Measurements from ENCODE around the gene KCNE4.

The KCNE4 gene, protein sequence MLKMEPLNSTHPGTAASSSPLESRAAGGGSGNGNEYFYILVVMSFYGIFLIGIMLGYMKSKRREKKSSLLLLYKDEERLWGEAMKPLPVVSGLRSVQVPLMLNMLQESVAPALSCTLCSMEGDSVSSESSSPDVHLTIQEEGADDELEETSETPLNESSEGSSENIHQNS

DNA sequence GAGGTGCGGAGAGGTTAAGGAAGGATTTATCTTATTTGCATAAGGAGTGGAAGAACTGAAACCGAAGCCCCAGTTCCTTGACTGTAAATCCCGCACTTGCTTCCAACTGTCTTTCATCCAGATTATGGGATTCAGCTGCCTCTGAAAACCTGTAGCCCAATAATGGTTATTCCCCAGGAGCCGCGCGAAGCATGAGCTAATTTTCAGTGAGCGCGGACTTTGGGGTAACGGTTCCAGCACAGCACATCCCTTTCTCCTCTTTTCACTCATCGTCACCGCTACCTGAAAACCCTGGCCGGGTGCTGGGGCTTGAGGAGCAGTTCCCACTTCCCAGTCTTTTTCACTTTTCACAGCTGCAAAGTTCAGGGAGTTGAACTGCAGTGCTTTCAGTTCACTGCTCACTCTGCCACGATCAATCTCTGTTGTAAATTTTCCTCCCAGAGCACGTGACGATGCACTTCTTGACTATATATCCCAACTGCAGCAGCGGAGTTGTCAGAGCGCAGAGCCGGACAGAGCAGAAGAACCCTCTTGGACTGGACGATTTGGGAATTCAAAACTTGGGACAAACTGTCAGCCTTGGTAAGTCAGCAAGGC is at the start of gene KCNE4:
KCNE4 (plus strand) TSS at position 498 of the 597 bp plus-strand sequence. CDS start 641 bp downstream, outside the sequence.
- ATAC-seq, result no peak
- no peaks in the 10 kb centered on the region for H3K4me1 Mint-ChIP-seq
- H3K4me3 Mint-ChIP-seq, result no peak within 1 kb of the TSS
- no peak for DNase-seq
- peak within 1 kb of the TSS in 1 of 2 donors; percentile 53 for H3K27ac Mint-ChIP-seq
- H3K9me3 Mint-ChIP-seq, result no peaks in the 10 kb centered on the region
- peaks cover 27% of the 10 kb centered on the region for H3K27me3 Mint-ChIP-seq

DNA sequence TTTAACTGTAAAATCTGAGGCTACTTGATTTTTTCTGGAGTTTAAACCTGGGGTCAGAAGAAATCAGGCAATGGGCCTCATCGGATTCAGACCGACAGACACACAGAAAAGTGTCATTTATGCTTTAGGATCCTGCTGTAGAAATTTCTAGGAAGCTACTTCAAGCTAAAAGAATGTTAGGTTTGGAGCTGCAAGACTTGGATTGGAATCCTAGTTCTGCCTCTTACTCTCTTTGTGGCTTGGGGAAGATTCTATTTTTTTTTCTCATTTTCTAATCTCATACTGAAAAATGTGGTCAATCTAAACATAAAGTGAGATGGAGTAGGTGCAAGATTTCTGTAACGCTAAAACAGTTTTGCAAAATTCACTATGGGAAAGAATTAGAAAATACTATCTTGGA is 48.8 kb upstream of the KCNE4 start:
- Mint-ChIP-seq H3K4me1 (no peaks in the 10 kb centered on the region), H3K27me3 (peaks cover 6% of the 10 kb centered on the region), H3K9me3 (no peaks in the 10 kb centered on the region), H3K27ac (no peak overlapping the region), H3K4me3 (no peak overlapping the region)
- DNase-seq (no peak), ATAC-seq (no peak)

DNA sequence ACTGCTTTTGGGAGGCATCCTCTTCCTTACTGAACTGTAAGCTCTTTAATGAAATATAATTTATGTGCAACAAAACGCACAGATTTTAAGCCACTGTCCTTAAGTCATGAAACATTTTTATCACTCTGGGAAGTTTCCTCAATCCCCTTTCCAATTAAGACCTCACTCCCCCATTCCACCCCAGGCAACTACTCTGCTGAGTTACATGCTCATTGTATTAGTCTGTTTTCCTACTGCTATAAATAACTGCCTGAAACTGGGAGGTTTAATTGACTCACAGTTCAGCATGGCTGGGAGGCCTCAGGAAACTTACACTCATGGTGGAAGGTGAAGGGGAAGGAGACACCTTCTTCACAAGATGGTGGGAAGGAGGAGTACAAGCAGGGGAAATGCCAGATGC is 46.5 kb upstream of the KCNE4 start:
- Mint-ChIP-seq H3K4me3 (no peak overlapping the region), H3K27ac (no peak overlapping the region), H3K9me3 (no peaks in the 10 kb centered on the region), H3K27me3 (peaks cover 8% of the 10 kb centered on the region), H3K4me1 (no peaks in the 10 kb centered on the region)
- ATAC-seq (no peak), DNase-seq (no peak)

DNA sequence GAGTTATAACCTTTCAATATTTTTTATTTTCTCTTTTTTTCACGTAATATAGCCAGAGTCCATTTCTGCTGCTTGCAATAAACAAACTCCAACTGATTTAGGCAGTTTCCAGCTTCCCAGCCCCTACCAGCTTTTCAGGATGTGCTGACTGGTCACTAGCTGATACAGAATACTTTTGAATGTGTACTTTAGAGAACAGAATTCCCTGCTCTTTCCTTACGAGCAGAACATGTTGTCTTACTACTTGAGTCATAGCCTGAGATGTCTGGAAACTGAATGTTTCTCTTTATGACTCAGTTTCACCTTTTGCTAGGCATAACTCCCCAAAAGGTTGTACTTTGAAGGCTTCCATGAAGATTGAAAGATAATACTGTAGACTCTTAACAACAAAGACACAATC is 44.5 kb upstream of the KCNE4 start:
- ATAC-seq (no peak), DNase-seq (no peak)
- H3K4me1 Mint-ChIP-seq, result no peaks in the 10 kb centered on the region
- no peaks in the 10 kb centered on the region for H3K9me3 Mint-ChIP-seq
- no peak overlapping the region for H3K27ac Mint-ChIP-seq
- H3K27me3 Mint-ChIP-seq, result peaks cover 8% of the 10 kb centered on the region
- H3K4me3 Mint-ChIP-seq, result no peak overlapping the region

DNA sequence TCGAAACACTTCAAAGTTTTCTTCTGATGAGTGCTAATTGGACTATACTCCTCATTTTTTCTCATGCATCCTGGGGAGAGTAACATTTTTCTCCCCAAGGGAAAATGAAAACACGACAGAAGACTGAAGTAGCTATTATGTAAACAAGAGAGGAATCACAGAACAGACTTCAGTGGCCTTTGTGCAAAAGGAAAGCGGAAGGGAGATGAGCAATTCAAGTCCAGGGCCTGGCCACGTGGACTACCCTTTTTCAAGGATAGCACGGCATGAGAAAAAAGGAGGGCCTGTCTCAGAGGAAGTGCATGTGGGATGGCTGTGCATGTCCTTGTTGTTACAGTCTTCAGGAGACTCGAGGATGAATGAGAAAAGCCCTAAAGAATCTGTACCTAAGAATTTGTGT is 43.8 kb upstream of the KCNE4 start:
- peaks cover 13% of the 10 kb centered on the region for H3K27me3 Mint-ChIP-seq
- H3K4me1 Mint-ChIP-seq, result no peaks in the 10 kb centered on the region
- H3K27ac Mint-ChIP-seq, result no peak overlapping the region
- H3K9me3 Mint-ChIP-seq, result no peaks in the 10 kb centered on the region
- DNase-seq (no peak), ATAC-seq (no peak)
- no peak overlapping the region for H3K4me3 Mint-ChIP-seq

DNA sequence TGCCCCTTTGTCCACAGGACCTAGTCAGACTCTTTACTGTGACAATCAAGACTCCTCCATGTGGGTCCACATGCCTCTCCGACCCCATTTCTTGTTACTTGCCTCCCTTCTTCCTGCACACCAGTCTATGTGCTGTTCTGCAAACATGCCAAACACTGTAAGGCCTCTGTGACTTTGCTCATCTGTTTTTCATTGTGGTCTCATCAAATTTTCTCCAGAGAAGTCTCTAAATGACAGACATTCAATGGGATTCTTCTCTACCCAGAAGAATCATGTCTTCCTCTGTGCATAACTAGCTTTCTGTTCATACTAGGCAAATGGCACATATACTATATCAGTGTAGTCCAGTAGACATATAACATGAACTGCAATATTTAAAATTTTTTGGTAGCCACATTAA is 43.0 kb upstream of the KCNE4 start:
- no peaks in the 10 kb centered on the region for H3K4me1 Mint-ChIP-seq
- no peak overlapping the region for H3K4me3 Mint-ChIP-seq
- no peaks in the 10 kb centered on the region for H3K9me3 Mint-ChIP-seq
- H3K27me3 Mint-ChIP-seq, result peaks cover 17% of the 10 kb centered on the region
- ATAC-seq (no peak), DNase-seq (no peak)
- no peak overlapping the region for H3K27ac Mint-ChIP-seq

DNA sequence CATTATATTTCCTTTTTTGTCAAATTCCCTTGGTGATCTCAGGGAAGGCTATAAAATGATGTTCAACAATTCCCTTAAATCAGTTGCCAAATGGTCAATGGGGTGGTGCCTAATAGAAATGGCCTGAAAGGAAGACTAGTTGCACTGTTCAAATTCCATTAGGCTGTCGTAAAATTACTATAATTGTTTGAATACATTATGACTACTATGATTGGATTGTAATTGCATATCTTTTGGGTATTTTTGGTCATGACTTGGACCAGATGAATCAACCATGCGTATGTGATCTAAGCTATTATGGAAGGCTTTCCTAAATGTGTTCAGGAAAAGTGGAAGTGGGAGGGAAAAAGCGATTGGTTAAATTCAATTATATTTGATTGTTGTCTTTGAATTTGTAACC is 41.3 kb upstream of the KCNE4 start:
- ATAC-seq (no peak), DNase-seq (no peak)
- no peak overlapping the region for H3K4me3 Mint-ChIP-seq
- no peaks in the 10 kb centered on the region for H3K9me3 Mint-ChIP-seq
- peaks cover 17% of the 10 kb centered on the region for H3K27me3 Mint-ChIP-seq
- no peaks in the 10 kb centered on the region for H3K4me1 Mint-ChIP-seq
- no peak overlapping the region for H3K27ac Mint-ChIP-seq

DNA sequence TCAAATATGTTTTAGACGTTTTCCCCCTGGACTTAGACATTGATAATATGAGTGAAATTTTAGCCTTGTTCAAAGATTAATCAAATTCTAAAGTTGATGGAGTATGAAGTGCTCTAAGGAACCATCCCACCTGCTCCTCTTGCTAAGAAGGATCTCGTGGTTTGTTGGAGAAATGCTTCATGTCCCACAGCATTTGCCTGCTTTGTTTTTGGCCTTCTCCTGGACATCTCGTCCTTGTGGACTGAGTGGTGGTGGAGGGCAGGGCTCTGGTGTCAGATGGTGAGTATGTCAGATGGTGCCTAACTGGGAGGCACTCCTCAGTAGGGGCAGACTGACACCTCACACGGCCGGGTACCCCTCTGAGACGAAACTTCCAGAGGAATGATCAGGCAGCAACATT is 39.7 kb upstream of the KCNE4 start:
- ATAC-seq (no peak), DNase-seq (no peak)
- Mint-ChIP-seq H3K9me3 (no peaks in the 10 kb centered on the region), H3K27me3 (peaks cover 17% of the 10 kb centered on the region), H3K4me1 (no peaks in the 10 kb centered on the region), H3K4me3 (no peak overlapping the region), H3K27ac (no peak overlapping the region)

DNA sequence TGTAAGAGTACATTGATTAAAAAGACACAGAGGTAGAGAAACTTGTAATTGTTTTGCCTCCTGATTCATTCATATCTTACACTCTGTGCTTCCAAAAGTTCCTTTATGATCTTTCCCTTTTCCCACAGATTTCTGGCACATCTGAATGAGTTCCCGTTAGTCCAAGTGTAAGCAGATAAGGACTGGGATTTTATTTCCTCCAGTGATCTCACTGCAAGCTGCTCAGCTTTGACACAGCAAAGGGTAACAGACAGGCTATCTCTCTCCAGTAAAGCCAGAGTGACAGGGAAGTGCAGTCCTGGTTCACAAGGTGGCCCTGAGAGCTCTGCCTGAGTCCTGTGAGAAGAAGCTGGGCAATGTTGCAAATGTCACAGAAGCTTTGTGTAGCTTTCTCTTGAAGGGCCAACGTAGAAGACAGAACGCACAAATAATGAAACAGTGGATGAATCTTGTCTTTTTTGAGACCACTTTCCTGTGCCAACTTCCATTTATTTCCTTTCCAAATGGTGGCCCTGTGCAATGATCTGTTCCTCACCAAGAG is 32.5 kb upstream of the KCNE4 start:
- Mint-ChIP-seq H3K4me1 (no peaks in the 10 kb centered on the region), H3K27me3 (no peaks in the 10 kb centered on the region), H3K4me3 (no peak overlapping the region), H3K27ac (no peak overlapping the region), H3K9me3 (peaks cover 8 to 11% of the 10 kb centered on the region in 2 donors)
- ATAC-seq, result no peak
- DNase-seq, result no peak

DNA sequence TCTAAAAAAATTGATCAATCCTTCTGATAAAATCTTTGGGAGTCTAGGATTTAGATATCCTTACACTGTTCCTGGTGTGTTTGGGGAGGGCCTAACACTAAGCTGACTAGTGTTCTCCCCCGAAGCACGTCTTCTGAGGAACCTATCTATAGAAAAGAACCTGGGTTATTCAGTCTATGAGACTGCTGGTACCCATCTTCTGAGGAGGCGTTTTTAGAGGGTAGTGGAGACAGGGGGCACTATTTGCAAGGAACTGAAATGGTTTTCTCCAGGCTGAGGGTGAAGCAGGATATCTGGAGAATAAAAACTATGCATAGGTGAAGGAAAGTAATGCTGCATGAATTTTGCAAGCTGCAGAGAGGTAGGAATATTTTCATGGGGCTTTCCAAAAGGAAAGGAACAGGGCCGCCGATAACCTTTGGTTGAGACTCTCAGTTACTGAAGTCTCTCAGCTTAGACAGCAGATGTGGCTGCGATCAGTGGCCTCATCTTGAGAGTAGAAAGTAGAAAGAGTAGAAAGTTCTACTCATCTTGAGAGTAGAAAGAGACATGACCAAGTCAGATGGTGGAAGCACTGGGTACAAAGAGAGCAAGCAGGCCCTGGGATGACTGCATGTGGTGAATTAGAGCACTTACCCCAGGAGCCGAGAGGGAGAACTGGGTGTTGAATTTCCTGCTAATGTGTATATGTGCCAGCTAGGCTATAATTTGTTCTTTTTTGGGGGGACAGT is 31.8 kb upstream of the KCNE4 start:
- ATAC-seq, result no peak
- H3K27me3 Mint-ChIP-seq, result no peaks in the 10 kb centered on the region
- DNase-seq, result no peak
- H3K9me3 Mint-ChIP-seq, result peaks cover 8 to 11% of the 10 kb centered on the region in 2 donors
- H3K4me1 Mint-ChIP-seq, result no peaks in the 10 kb centered on the region
- H3K27ac Mint-ChIP-seq, result no peak overlapping the region
- no peak overlapping the region for H3K4me3 Mint-ChIP-seq

DNA sequence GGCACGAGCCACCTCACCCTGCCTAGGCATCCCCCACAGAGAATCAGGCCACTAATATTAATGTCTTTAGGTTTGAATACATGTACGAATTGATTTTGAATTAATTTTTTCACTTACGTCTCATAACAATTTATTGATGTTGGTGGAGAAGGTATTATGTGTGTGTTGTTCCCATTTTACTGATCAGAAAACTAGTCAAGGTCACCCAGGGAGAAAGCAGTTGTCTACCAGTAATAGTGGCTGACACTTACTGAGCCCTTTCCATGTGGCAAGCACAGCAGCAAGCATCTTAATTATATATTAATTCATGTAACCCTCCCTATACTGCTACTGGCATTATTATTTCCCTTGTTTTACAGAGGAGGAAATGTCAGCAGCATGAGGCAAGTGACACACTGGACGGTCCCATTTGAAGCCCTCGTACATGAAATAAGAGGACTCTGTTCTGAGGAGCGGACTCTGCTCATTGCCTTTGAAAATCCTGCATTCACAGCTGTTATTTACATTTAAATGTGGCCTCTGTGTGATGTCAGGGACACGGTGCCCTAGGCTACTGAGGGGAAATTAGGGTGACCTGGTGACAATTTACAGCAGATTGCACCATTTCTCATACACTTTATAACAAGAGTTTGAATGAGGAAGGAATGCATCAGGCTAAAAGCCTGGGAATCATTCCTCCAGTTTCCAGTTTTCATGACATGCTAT is 30.9 kb upstream of the KCNE4 start:
- ATAC-seq (no peak), DNase-seq (no peak)
- H3K27me3 Mint-ChIP-seq, result no peaks in the 10 kb centered on the region
- H3K27ac Mint-ChIP-seq, result peak overlapping the region in 1 of 2 donors; percentile 14
- no peak overlapping the region for H3K4me3 Mint-ChIP-seq
- peaks cover 8 to 11% of the 10 kb centered on the region in 2 donors for H3K9me3 Mint-ChIP-seq
- no peaks in the 10 kb centered on the region for H3K4me1 Mint-ChIP-seq

DNA sequence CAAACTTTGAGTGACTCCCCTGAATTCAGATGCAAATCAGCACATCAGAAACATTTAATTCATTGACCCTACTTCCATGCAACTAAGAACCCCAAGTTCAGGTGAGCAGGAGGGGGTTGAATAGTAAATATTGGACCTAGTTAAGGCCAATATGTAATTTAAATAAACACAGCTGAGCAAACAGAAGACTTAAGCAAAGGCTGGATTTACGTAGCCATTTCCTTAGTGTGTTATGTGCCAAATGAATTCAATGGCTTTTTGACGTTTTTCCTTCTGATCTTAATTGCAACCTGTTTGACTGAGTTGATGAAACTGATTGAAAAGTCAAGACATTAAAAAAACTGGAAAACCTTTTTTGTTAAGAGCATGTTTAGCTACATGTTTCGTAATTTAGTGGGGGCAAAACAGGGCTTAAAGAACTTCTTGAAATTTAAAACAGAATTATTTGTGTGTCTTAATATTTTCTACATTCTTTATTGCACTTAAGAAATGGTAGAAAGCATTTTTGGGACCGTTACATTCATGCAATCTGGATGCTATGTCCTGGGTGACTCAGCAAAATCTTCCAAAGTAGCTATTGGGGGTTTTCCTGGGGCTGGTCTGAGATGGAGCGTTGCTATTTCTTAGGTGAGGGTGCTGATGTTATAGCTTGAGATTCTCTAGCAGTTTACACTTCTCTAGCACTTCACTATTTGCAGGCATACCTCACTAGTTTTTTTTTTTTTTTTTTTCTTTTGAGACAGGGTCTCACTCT is 25.5 kb upstream of the KCNE4 start:
- ATAC-seq (no peak), DNase-seq (no peak)
- H3K27me3 Mint-ChIP-seq, result no peaks in the 10 kb centered on the region

DNA sequence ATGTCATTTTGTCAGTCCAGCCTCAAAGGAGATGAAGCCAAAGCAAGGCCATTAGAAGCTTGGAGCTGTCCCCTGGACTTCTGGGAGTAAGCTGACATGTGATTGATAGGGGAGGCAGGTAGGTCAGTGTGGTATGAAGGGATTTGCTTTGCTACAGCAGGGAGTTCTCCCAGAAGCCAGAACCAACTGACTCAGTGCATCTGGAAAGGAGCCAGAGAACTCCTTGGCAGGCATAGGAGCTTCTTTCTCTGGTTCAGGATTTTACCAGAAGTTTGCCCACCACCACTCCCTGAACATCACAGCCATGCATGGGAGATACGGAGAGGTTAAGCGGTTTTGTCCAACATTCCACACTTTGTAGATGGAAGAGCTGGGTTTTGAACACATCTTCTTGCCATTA is 24.5 kb upstream of the KCNE4 start:
- Mint-ChIP-seq H3K9me3 (peaks cover 9% of the 10 kb centered on the region in 2 donors), H3K27me3 (no peaks in the 10 kb centered on the region), H3K4me3 (no peak overlapping the region), H3K4me1 (no peaks in the 10 kb centered on the region), H3K27ac (peak overlapping the region in 1 of 2 donors; percentile 57)
- no peak for DNase-seq
- ATAC-seq, result no peak

More for the DNA sequence above, 25.5 kb upstream of the KCNE4 start:
- H3K27ac Mint-ChIP-seq, result no peak overlapping the region
- no peak overlapping the region for H3K4me3 Mint-ChIP-seq
- no peaks in the 10 kb centered on the region for H3K9me3 Mint-ChIP-seq
- H3K4me1 Mint-ChIP-seq, result no peaks in the 10 kb centered on the region

DNA sequence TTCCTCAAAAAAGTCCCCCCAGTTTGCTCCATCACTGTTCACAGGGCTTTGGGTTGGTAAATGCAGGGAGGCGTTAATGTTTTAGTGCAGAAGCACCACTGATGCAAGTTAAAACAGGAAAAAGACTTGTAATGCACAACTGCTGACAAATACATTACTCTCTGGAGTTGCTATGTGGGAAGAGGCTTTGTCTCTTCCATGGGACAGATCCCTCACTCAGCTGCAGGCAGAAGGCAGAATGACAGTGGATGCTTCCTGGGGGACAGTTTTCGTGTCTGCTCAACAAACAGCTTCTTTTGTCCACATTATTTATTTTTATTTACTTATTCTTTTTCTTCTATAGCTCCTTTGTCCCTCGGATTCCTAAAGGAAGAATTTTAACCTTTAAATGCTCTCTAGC is 22.7 kb upstream of the KCNE4 start:
- H3K9me3 Mint-ChIP-seq, result peaks cover 11 to 17% of the 10 kb centered on the region in 2 donors
- DNase-seq (no peak), ATAC-seq (no peak)
- no peaks in the 10 kb centered on the region for H3K4me1 Mint-ChIP-seq
- H3K27me3 Mint-ChIP-seq, result no peaks in the 10 kb centered on the region
- no peak overlapping the region for H3K27ac Mint-ChIP-seq
- H3K4me3 Mint-ChIP-seq, result no peak overlapping the region
